Measurements from ENCODE around the gene INSM1. TPM values are rescaled to one million over a fixed set of nuclear protein-coding genes. Genes with fewer than 3 reads are reported as not detected.

INSM1 gene
- polyA plus RNA-seq, 3 donors, result not detected

DNA sequence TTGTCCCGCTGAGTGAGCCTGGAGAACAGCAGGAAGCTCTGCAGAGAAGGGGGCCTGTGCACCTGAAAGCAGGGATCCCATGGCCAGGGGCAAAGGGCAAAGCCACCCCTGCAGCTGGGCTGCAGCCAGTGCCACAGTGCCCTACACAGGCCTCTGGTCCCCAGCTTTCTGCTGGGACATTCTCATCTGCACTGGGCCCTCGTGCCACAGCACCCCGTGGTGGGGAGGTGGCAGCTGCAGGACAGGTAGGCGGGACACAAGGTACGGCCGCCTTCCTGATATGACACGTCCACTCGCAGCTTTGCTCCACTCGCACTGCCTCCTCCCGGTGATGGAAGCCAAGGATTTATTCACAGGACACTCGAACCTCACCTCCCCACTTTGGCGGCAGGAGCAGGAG is 27.2 kb downstream of the INSM1 start:
- H3K36me3 ChIP-seq (replicated peaks in 1 of 2; ENCODE audit: control insufficient read depth in 1 of 2, insufficient read depth in 2 of 2, low read length in 2 of 2), result peaks cover 15 to 81% of the 10 kb centered on the region in 2 donors
- H3K79me2 ChIP-seq (ENCODE audit: insufficient read depth, low read length), result no peaks in the 10 kb centered on the region
- H2AFZ ChIP-seq (ENCODE audit: insufficient read depth, low read depth, low read length, poor library complexity, severe bottlenecking), result no peak overlapping the region
- Mint-ChIP-seq H3K4me3 (no peak overlapping the region), H3K27me3 (ENCODE audit: low read depth in 3 of 3) (no peaks in the 10 kb centered on the region), H3K36me3 (peaks cover 70 to 86% of the 10 kb centered on the region in 2 donors), H3K9me3 (no peaks in the 10 kb centered on the region), H3K27ac (no peak overlapping the region), H3K4me1 (peaks cover 32% of the 10 kb centered on the region)
- peaks cover 29 to 34% of the 10 kb centered on the region in 2 donors for H3K4me1 ChIP-seq (ENCODE audit: control insufficient read depth in 1 of 2, insufficient read depth in 2 of 2, low read length in 2 of 2)
- intact Hi-C loops (cut with micrococcal nuclease), result no loop called here
- TF ChIP-seq, protein P1, sequence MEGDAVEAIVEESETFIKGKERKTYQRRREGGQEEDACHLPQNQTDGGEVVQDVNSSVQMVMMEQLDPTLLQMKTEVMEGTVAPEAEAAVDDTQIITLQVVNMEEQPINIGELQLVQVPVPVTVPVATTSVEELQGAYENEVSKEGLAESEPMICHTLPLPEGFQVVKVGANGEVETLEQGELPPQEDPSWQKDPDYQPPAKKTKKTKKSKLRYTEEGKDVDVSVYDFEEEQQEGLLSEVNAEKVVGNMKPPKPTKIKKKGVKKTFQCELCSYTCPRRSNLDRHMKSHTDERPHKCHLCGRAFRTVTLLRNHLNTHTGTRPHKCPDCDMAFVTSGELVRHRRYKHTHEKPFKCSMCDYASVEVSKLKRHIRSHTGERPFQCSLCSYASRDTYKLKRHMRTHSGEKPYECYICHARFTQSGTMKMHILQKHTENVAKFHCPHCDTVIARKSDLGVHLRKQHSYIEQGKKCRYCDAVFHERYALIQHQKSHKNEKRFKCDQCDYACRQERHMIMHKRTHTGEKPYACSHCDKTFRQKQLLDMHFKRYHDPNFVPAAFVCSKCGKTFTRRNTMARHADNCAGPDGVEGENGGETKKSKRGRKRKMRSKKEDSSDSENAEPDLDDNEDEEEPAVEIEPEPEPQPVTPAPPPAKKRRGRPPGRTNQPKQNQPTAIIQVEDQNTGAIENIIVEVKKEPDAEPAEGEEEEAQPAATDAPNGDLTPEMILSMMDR (IDR thresholded peaks at IDR 0.05), result no peak
- no peaks in the 10 kb centered on the region for H3K27me3 ChIP-seq (ENCODE audit: control insufficient read depth in 2 of 2, insufficient read depth in 2 of 2, low read length in 2 of 2)
- no peaks in the 10 kb centered on the region for H3K9me3 ChIP-seq (replicated peaks in 1 of 2; ENCODE audit: control insufficient read depth in 1 of 2, insufficient read depth in 1 of 2, low read length in 2 of 2)
- 94% methylated on average over 12 of the region's 12 CpGs for WGBS (ENCODE audit: insufficient coverage)
- no peak overlapping the region for H3K27ac ChIP-seq (ENCODE audit: low read depth in 1 of 2, low read length in 2 of 2)
- no peak overlapping the region for H3K4me3 ChIP-seq (replicated peaks in 1 of 3; ENCODE audit: low read depth in 2 of 3, low read length in 3 of 3)
- H4K20me1 ChIP-seq (ENCODE audit: insufficient read depth, low read length), result peaks cover 6% of the 10 kb centered on the region
- no peak overlapping the region for H3K9ac ChIP-seq (ENCODE audit: insufficient read depth, low read length, poor library complexity, severe bottlenecking)
- H3K4me2 ChIP-seq (replicated peaks; ENCODE audit: extremely low read depth, low read length, poor library complexity, severe bottlenecking), result no peak overlapping the region
- no peak for DNase-seq

DNA sequence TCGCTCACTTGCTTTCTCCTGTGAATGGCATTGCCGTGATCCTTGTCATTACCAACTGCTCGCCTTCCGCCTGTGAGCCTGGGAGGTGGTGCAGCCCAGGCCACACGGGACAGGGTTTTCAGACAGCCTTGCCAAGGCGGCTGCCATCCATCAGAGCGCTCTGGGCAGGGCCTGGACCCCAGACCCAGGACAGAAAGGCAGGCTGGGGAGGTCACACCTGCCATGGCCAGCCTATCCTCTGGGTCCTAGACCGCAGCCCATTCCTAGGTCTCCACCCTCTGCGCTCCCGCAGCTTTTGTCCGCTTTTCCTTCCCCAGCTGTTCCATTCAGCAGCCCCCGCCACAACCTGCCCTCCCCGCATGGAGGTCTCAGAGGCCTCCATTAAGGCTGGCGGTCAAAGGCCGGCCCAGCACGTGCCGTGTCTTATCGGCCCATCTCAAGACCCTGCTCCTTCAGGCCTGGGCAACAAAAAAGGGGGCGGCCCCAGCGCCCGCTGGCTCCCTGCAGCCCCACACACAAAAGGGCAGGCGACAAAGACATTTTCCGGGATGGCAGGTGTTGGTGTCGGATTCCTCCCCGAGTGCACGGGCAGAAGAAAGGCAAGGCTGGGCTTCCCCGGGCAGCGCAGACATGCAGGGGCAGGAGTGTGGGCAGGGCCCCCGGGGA is 28.1 kb downstream of the INSM1 start:
- intact Hi-C loops (cut with micrococcal nuclease), result no loop called here
- Mint-ChIP-seq H3K4me1 (peaks cover 41% of the 10 kb centered on the region), H3K27me3 (ENCODE audit: low read depth in 3 of 3) (no peaks in the 10 kb centered on the region), H3K9me3 (no peaks in the 10 kb centered on the region), H3K4me3 (no peak overlapping the region), H3K27ac (peak overlapping the region in 1 of 7 donors; percentile 23), H3K36me3 (peaks cover 62 to 78% of the 10 kb centered on the region in 2 donors)
- Histone ChIP-seq H3K4me3 (replicated peaks in 1 of 3; ENCODE audit: low read depth in 2 of 3, low read length in 3 of 3) (no peak overlapping the region), H3K4me1 (ENCODE audit: control insufficient read depth in 1 of 2, insufficient read depth in 2 of 2, low read length in 2 of 2) (peaks cover 29 to 37% of the 10 kb centered on the region in 2 donors), H3K4me2 (replicated peaks; ENCODE audit: extremely low read depth, low read length, poor library complexity, severe bottlenecking) (no peak overlapping the region), H3K27me3 (ENCODE audit: control insufficient read depth in 2 of 2, insufficient read depth in 2 of 2, low read length in 2 of 2) (no peaks in the 10 kb centered on the region), H3K79me2 (ENCODE audit: insufficient read depth, low read length) (no peaks in the 10 kb centered on the region), H2AFZ (ENCODE audit: insufficient read depth, low read depth, low read length, poor library complexity, severe bottlenecking) (no peak overlapping the region), H3K9ac (ENCODE audit: insufficient read depth, low read length, poor library complexity, severe bottlenecking) (no peak overlapping the region), H4K20me1 (ENCODE audit: insufficient read depth, low read length) (peaks cover 6% of the 10 kb centered on the region), H3K36me3 (replicated peaks in 1 of 2; ENCODE audit: control insufficient read depth in 1 of 2, insufficient read depth in 2 of 2, low read length in 2 of 2) (peaks cover 15 to 72% of the 10 kb centered on the region in 2 donors), H3K27ac (ENCODE audit: low read depth in 1 of 2, low read length in 2 of 2) (no peak overlapping the region), H3K9me3 (replicated peaks in 1 of 2; ENCODE audit: control insufficient read depth in 1 of 2, insufficient read depth in 1 of 2, low read length in 2 of 2) (no peaks in the 10 kb centered on the region)
- 98% methylated on average over 26 of the region's 29 CpGs for WGBS (ENCODE audit: insufficient coverage)
- TF ChIP-seq, protein P1 (IDR thresholded peaks at IDR 0.05), result no peak
- DNase-seq, result no peak
